ENCODE results near the gene ARFGEF2.

ARFGEF2 gene

GRCh38 chr20:48898896-48899530 is 22.5 kb upstream of the ARFGEF2 start:
- in situ Hi-C loops (cut with HindIII; ENCODE audit: low sequenced_read_pairs) = no loop called here

- in situ Hi-C loops (cut with HindIII; ENCODE audit: low sequenced_read_pairs) = no loop called here
Measured at GRCh38 chr20:48899881-48900280, 21.6 kb upstream of the ARFGEF2 start.

- in situ Hi-C loops (cut with HindIII; ENCODE audit: low sequenced_read_pairs) = no loop called here
Measured at GRCh38 chr20:48901326-48901725, 20.2 kb upstream of the ARFGEF2 start.

- in situ Hi-C loops (cut with HindIII; ENCODE audit: low sequenced_read_pairs) = no loop called here
Measured at GRCh38 chr20:48903705-48904104, 17.8 kb upstream of the ARFGEF2 start.

- in situ Hi-C loops (cut with HindIII; ENCODE audit: low sequenced_read_pairs) = loop anchor here (5.0 kb wide), 2 partner anchors 38 to 232 kb away; no protein-coding TSS in a partner anchor
Measured at GRCh38 chr20:48904566-48905296, 16.8 kb upstream of the ARFGEF2 start.

DNA sequence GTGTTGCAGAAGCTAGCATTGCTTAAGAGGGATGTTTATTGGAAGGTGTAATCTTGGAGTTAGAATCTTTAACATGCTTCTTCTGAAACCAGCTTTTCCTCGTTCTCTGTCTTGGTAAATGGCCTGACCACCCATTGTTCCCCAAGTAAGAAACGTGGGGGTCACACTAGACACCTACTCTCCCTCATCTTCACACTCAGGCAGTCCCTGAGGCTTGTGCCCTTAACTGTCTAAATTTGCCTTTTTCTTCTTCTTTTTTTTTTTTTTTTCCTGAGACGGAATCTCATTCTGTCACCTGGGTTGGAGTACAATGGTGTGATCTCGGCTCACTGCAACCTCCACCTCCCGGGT is 16.2 kb upstream of the ARFGEF2 start:
- in situ Hi-C loops (cut with HindIII; ENCODE audit: low sequenced_read_pairs) = loop anchor here (5.0 kb wide), 2 partner anchors 37 to 233 kb away; no protein-coding TSS in a partner anchor

DNA sequence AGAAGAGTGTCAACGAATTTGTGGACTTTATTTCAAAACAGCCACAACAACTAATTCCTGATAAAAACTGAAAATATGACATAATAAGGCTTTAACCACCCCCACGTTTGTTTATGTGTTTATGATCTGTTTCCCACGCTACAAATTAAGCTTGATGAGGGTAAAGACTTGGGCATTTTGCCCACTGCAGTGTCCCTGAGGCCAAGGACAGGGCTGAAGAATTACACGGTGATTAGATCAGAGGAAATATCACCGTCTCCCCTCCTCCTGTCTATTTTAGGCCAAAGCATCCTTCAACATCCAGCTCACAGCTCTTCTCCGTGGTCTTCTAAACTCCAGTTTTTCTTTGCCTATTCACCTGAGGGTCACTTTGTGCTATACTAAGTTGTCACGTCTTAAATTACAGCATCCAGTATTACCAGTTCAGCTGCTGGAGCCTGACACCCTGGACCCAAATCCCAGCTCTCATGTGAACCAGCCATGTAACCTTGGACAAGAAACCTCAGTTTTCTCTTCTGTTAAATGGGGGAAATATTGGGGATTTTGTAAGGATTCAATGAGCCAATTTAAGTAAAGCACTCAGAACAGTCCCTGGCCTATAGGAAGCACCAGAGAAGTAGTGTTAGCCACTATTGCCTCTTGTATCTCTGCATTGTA is 15.2 kb upstream of the ARFGEF2 start:
- in situ Hi-C loops (cut with HindIII; ENCODE audit: low sequenced_read_pairs) = loop anchor here (5.0 kb wide), 2 partner anchors 36 to 234 kb away; no protein-coding TSS in a partner anchor

- in situ Hi-C loops (cut with HindIII; ENCODE audit: low sequenced_read_pairs) = loop anchor here (5.0 kb wide), 2 partner anchors 34 to 236 kb away; no protein-coding TSS in a partner anchor
Measured at GRCh38 chr20:48908656-48909319, 12.7 kb upstream of the ARFGEF2 start.

DNA sequence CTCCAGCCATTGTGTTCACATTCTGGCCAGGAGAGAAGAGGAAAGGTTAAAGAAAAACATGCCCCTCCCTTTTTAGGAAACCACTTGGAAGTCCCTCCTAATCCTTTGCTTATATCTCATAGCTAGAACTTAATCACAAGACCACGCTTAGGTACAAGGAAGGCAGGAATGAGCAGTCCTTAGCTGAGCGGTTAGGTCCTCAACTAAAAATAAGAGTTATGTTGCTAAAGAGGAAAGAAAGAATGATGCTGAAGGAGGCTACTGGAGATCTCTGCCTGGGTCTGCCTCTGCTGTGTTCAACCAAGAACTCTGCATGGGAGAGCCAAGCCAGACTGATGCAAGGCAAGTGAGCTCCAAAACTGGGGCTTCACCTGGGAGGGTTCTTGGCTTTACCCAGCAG is 11.6 kb upstream of the ARFGEF2 start:
- in situ Hi-C loops (cut with HindIII; ENCODE audit: low sequenced_read_pairs) = loop anchor here (5.0 kb wide), 2 partner anchors 32 to 238 kb away; no protein-coding TSS in a partner anchor

GRCh38 chr20:48910347-48910781 is 11.1 kb upstream of the ARFGEF2 start:
- in situ Hi-C loops (cut with HindIII; ENCODE audit: low sequenced_read_pairs) = no loop called here

DNA sequence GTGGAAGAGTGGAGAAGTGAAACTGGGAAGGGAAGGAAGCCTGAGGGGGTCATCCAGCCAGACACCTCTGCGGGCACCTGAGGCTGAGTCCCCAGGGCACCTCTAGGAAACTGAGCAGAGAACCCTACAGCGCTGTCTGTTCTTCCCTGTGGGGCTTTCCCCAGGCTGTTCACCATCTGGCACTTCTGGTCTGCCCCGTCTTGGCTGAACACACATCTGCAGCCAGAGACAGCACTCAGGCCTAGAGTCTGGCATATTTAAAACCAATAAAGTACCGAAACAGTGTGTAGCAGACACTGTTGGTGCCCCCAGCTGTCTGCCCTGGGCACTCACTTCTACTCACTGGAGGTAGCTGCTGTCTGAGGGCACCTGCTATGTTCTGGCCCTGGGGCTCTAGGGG is 9.4 kb upstream of the ARFGEF2 start:
- in situ Hi-C loops (cut with HindIII; ENCODE audit: low sequenced_read_pairs) = no loop called here

DNA sequence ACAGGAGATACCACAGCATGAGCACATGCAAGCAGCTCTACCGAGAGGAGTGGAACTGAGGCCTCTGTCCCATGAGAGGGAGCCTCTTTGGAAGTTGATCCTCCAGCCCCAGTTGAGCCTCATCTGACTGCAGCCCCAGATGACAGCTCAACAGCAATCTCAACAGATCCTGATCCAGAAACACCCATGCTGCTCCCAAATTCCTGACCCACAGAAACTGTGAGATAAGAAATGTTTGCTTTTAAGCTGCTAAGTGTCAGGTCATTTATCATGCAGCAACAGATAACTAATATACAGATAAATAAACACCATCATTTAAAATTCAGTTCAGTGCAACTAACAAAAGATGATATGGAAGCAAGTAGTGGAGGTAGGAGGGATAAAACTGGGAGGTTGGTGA is 4.8 kb upstream of the ARFGEF2 start:
- in situ Hi-C loops (cut with HindIII; ENCODE audit: low sequenced_read_pairs) = no loop called here

GRCh38 chr20:48919336-48919881 is 2.1 kb upstream of the ARFGEF2 start:
- in situ Hi-C loops (cut with HindIII; ENCODE audit: low sequenced_read_pairs) = no loop called here

DNA sequence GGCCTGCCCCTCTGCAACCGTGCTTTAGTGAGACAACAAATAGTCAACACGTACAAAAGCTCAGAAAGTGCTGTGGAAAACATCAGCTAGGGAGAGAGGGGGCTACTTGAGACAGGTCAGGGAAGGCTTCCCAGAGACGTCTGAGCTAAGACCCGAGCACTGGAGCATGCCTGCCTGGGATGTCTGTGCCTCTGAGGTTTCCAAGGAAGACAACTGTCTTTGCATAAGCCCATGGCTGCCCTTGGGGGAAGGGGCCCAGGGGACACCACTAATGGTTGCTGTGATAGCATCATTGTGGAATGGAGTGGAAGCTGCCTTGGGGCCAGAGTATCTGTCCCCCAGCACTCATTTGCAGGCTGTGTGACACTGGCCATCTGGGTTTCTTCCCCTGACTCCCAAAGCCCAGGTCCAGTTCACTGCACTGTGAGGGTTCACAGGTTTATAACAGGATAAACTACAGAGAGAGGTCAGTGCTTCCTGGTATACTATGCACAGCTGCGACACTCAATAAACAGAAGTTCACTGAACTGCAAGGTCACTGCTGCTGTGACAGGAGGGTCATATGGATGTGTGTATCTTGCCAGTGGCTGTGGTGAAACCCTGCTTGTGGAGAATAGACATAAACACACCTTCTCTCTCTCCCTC is 1.5 kb upstream of the ARFGEF2 start:
- in situ Hi-C loops (cut with HindIII; ENCODE audit: low sequenced_read_pairs) = no loop called here

DNA sequence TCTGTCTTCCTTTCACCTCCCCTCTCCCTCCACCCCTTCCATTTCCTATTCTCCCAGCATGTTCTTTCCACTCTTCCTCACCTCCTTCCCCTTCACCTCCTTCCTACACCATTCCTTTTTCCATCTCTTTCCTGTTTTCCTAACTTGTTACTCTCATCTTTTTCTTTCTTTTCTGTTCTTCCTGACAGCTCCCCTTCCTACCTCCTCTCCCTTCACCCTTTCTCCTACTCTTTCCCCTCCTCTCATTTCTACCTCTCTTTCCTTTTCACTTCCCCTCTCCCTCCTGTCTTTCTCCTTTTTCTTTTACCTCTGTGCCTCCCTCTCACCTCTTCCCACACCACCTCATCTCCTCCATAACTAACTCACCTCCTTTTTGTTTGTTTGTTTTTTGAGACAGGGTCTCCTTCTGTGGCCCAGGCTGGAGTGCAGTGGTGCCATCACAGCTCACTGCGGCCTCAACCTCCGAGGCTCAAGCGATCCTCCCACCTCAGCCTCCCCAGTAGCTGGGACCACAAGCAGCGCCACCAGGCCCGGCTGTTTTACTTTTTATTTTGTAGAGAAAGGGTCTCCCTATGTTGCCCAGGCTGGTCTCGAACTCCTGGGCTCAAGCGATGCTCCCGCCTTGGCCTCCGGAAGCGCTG is 864 bp upstream of the ARFGEF2 start:
- in situ Hi-C loops (cut with HindIII; ENCODE audit: low sequenced_read_pairs) = no loop called here

- in situ Hi-C loops (cut with HindIII; ENCODE audit: low sequenced_read_pairs) = no loop called here
Measured at GRCh38 chr20:48921883-48922820, 641 bp downstream of the ARFGEF2 start.

DNA sequence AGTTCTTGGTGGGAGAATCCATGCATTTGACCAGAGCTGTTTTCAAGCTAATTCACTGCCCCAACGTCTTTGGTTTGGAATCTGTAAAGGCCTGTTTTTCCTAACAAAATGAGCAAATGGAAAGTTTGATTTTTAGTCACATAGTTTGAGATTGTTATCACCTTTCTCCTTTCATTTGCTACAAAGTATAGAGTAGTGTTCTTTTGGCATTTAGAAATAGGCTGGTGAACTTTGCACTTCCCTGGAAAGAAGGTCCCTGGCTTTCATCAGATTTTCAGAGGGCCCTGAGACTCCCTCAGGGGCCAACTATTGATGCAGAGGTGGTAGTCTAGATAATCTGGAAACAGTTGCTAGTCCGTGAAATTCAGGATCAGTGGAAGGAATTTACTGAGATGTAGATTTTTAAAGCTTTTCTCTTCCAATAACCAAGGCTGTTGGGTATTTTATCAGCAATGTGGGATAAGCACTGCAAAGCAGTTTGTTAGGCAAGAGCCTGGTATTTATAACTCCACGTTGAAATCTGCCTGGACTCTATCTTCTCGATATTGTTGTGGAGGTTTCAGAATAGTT is 1.7 kb downstream of the ARFGEF2 start:
- in situ Hi-C loops (cut with HindIII; ENCODE audit: low sequenced_read_pairs) = no loop called here

- in situ Hi-C loops (cut with HindIII; ENCODE audit: low sequenced_read_pairs) = no loop called here
Measured at GRCh38 chr20:48924756-48925109, 3.2 kb downstream of the ARFGEF2 start.

GRCh38 chr20:48926267-48926666 is 4.8 kb downstream of the ARFGEF2 start:
- in situ Hi-C loops (cut with HindIII; ENCODE audit: low sequenced_read_pairs) = no loop called here

Measured in endothelial cell of hepatic sinusoid (primary cell).